ENCODE results near the gene C11orf58.
A peak's percentile ranks its signal among the peaks of the same experiment; 100 is the strongest.

Gene C11orf58

GRCh38 chr11:16738193-16738946 lies at the start of gene C11orf58:
Gene C11orf58, plus strand, starts transcription at chr11:16738647. Its CDS starts 132 bp downstream, at chr11:16738779.
- DNase-seq, result peak; percentile 97

DNA sequence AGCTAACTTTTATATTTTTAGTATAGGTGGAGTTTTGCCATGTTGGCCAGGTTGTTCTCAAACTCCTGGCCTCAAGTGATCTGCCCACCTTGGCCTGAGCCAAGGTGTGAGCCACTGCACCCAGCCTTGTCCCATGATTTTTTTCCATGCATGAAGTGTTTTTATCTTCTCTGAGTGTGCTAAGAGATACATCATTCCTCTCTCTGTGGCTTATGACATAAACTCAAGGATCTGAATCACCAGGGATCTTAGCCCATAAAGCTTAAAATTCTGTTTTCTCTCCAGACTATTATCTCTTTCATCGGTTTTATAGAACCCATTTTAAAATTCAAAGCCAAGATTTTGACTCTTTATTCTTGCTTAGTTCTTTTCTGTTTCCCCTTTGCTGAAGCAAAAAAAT lies 48.4 kb upstream of the C11orf58 start:
- no peak for DNase-seq

DNA sequence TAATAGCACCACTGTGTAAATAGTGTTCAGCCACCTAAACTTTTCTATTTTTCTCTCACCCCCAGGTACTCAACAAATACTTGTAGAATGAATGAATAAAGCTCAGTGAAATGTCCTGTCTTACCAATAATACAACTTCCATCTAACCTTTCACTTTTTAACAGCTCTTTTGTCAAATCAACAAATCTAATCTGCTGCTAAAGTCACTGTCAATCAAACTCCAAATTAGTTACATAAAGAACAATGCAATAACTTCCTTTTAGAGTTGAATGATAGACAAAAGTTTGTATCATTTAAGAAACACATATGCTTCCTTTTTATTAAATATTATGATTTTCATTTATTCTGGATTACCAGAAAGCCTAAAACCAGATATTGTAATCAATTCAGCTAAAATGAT lies 34.7 kb upstream of the C11orf58 start:
- no peak for DNase-seq

- no peak for DNase-seq
Observed at GRCh38 chr11:16713594-16713993, 24.9 kb upstream of the C11orf58 start.

DNA sequence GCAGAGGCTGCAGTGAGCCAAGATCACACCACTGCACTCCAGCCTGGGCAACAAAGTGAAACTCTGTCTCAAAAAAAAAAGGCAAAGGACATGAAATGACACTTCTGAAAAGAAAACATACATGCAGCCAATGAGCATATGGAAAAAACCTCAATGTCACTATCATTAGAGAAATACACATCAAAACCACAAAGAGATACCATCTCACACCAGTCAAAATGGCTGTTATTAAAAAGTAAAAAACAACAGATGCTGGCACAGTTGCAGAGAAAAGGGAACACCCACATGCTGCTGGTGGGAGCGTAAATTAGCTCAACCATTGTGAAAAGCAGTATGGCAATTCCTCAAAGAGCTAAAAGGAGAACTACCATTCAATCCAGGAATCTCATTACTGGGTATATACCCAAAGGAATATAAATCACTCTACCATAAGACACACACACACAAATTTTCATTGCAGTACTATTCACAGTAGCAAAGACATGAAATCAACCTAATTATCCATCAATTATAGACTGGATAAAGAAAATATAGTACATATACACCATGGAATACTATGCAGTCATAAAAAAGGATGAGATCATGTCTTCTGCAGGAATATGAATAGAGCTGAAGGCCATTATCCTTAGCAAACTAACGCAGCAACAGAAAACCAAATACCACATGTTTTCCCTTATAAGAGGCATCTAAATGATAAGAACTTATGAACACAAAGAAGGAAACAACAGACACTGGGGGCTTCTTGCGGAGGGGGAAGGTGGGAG lies 15.7 kb upstream of the C11orf58 start:
- no peak for DNase-seq

- no peak for DNase-seq
Observed at GRCh38 chr11:16727806-16728205, 10.6 kb upstream of the C11orf58 start.

- no peak for DNase-seq
Observed at GRCh38 chr11:16737818-16738192, 642 bp upstream of the C11orf58 start.

DNA sequence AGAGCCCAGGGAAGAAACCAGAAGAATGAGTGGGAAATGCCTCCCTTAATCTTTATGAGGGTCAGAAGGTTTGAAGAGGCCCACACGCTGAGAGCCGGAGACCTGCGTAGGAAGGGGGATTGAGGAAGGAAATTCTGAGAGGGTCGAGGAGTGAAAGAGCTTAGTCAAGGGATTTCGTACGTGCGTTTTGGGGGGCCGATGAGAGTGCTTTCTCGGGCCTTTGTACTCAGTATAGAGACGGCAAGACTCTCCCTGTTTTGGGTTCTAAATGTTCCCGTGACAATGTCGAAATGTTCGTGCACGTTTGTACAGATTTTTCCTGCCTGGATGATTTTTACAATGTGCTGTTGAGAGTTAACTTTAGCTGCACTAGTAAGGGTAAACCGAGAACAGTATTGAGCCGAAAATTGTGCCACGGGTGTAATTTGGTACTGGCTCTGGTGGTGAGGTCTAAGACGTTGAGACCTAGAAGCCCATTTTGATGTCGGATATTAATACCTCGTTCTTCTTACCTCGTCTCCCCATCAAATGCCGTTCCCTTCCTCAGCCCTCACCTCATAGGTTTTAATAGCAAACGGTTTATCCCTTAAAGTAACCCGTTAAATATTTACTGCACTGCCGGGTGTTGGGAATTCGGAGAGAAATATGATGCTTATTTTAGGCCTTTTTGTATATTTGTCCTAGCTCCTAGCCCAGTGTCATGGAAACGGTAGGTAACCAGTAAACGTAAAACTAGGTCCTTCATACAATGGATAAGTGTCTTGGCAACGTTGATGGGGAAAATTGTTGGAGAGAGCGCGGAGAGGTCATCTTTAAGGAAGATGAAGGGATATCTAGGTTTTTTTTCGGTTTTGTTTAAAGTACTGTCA lies 734 bp downstream of the C11orf58 start:
- peak; percentile 13 for DNase-seq

- DNase-seq, result peak; percentile 15
Observed at GRCh38 chr11:16741473-16741872, 3.0 kb downstream of the C11orf58 start.

DNA sequence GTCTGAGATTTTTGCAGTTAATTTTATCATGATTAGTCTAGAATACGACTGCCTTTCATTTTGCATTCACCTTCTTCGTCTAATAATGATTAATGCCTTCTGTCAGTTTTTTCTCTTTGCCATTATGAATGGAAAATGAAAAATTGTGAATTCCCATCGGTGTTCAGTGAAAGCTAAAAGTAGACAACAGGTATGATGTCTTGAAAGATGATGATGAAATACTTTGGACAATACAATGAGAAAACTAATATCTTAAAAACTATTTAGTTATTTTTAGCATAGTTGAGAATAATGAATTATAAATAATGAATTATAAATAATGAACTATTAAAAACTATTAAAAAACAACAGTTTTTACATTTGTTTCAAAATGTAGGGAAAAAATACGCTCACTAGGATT lies 5.0 kb downstream of the C11orf58 start:
- no peak for DNase-seq

DNA sequence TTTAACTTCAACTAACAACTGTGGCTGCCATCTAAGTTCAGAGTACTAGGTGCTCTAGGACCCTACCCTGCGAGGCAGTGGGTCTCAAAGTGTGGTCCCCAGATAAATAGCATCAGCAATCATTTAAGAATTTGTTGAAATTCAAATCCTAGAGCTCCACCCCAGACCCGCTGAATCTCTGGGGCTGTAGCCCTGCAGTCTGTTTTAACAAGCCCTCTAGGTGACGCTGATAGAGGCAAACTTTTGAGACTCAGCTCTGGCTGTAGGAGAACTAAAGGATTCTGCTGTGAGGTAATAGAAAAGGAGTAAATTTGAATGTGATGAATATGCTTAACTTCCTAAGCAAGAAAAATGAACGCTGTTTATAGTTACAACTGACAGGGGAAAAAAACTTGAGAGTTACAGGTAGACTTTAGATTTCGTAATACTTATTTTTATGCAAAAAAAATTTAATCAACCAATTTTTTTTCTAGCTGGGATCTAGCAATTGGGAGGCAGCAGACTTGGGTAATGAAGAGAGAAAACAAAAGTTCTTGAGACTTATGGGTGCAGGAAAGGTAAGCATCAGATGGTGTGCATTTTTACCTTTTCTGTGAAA lies 5.8 kb downstream of the C11orf58 start:
- no peak for DNase-seq

GRCh38 chr11:16745950-16746605 lies 7.6 kb downstream of the C11orf58 start:
- no peak for DNase-seq

- DNase-seq, result no peak
Observed at GRCh38 chr11:16749092-16749491, 10.6 kb downstream of the C11orf58 start.

DNA sequence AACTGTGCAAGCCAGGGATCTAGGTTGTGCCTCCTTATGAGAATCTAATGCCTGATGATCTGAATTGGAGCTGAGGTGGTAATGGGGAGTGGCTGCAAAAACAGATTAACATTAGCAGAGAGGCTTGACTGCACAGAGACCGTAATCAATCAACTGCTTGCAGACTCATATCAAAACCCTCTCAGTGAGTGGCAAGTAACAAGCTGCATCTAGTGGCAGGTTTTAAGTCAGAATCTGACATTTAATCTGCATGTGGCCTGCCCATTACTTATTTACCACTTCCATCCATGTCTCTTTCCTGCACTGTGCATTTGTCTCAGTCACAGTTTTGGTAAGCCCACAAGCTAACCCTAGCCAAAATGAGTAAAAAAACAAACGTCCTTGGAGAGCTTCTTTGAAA lies 11.2 kb downstream of the C11orf58 start:
- peak; percentile 87 for DNase-seq

DNA sequence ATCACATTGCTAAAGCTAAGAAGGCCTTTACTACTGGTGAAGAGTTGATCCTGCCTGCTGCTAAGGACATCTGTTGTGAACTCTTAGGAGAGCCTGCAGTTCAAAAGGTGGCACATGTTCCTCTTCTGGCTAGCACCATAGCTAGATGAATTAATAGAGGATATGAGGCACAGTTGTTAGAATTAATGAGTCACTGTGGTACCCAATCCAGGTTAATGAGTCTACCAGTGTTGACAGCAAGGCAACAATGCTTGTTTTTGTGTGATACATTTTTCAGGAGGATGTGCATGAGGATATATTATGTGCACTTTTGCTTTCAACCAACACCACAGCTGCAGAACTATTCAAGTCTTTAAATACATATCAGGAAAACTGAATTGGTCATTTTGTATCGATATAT lies 12.0 kb downstream of the C11orf58 start:
- DNase-seq, result peak; percentile 23

GRCh38 chr11:16758382-16759024 lies 20.1 kb downstream of the C11orf58 start:
- DNase-seq, result no peak

DNA sequence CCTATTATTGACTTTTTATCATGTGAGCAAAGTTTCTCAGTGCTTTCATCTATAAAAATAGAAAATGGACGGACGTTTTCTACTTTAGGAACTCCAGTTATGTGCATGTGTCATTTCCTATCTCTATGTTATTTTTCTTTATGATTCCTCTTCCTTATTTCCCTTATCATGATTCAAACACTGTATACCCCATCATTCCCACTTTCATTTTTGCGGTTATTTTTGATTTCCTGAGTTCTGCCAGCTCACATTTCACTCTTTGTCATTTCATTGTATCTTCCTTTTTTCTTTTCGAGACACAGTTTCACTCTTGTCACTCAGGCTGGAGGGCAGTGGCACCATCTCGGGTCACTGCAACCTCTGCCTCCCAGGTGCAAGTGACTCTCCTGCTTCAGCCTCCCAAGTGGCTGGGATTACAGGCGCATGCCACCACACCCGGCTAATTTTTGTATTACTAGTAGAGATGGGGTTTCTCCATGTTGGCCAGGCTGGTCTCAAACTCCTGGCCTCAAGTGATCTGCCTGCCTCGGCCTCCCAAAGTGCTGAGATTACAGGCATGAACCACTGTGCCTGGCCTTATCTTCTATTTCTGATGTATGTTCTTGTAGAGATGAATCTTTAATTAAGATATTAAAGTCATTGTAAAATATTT lies 21.5 kb downstream of the C11orf58 start:
- DNase-seq, result peak; percentile 8

- no peak for DNase-seq
Observed at GRCh38 chr11:16763746-16764145, 25.3 kb downstream of the C11orf58 start.

- DNase-seq, result no peak
Observed at GRCh38 chr11:16764888-16765287, 26.4 kb downstream of the C11orf58 start.

- DNase-seq, result no peak
Observed at GRCh38 chr11:16767137-16767536, 28.7 kb downstream of the C11orf58 start.

GRCh38 chr11:16767957-16768356 lies 29.5 kb downstream of the C11orf58 start:
- DNase-seq, result no peak

All from activated CD4-positive, alpha-beta T cell treated with anti-CD3 and anti-CD28 coated beads, Interleukin-10, Interleukin-2, amounts not matched to agents 100 ng/mL and 50 ng/mL, durations not matched to agents 16 hours and 8 hours (primary cell).